GM13976 (cell line): ENCODE results near the gene MTAP.

ENCODE experiments used
- DNase-seq: peaks from one replicate; pipeline ENCODE4 v3.0.0; 2012; ENCODE audit warnings: low spot score
- CTCF ChIP-seq: IDR thresholded peaks from 2 replicates; pipeline ENCODE4 v1.5.1; 2012; ENCODE audit warnings: borderline replicate concordance, mild to moderate bottlenecking; ENCODE audit not compliant: insufficient read depth; ENCODE audit errors: extremely low read depth, missing control alignments, control extremely low read depth
- in situ Hi-C: fragments of 300-500 bp; cut with MboI; formaldehyde crosslinking; loops from one replicate; pipeline ENCODE4 v1.12.0; 2022; ENCODE audit warnings: low sequenced_read_pairs, mixed read lengths, inconsistent platforms; ENCODE audit not compliant: unreplicated experiment

The MTAP gene

GRCh38 chr9:21781656-21782055 is 20.8 kb upstream of the MTAP start:
- no peak for DNase-seq
- no peak for TF ChIP-seq CTCF
- in situ Hi-C loops: loop anchor here (25.0 kb wide), 2 partner anchors 469 to 544 kb away; partner anchors contain the start of genes IFNA14, IFNA17 and IFNA5

- in situ Hi-C loops: loop anchor here (25.0 kb wide), 2 partner anchors 470 to 545 kb away; partner anchors contain the start of genes IFNA14, IFNA17 and IFNA5
- no peak for TF ChIP-seq CTCF
- DNase-seq: no peak
Measured at GRCh38 chr9:21782205-21782604, 20.2 kb upstream of the MTAP start.

DNA sequence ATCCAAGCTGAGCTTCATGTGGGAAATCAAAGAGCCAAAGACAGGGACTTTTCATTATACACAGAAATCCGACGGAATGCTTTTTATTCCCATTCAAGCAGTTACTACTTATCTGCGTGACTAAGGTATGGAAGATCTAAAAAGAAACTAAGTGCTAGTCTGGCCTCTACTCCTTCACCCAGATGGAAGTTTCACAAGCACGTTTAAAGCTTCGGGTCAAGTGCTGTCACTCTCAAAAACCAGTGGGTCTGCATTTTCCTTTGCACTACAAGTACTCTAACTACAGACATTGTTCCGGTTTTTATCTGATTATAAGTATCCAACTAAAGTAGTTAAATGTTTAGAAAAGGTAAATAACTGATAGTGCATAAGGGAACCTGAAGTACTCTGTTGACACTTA is 13.7 kb upstream of the MTAP start:
- no peak for TF ChIP-seq CTCF
- in situ Hi-C loops: loop anchor here (25.0 kb wide), 2 partner anchors 476 to 551 kb away; partner anchors contain the start of genes IFNA14, IFNA17 and IFNA5
- no peak for DNase-seq

DNA sequence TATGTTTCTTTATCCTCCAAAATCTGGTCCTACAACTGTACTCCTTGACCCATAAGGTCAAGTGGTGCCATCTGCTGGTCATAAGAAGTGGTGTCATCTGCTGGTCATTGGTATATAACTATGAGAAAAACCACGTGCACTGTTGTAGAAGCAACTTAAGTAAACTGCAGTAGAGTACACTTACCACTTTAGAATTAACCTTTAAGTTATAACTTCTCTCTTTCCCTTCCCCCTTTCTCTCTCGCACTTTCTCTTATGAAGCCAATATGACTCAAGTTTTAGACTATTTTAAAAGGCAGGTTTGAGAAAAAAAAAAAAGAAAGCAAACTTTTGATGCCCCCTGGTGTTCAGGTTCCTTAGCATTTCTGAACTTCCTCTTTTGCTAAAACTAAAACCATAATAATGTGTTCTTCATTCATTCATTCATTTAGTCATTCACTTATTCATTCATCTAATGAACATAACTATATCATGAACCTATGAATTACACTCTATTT is 12.8 kb upstream of the MTAP start:
- peak; percentile 49 for DNase-seq
- in situ Hi-C loops: loop anchor here (5.0 to 25.0 kb wide), 4 partner anchors 77 to 552 kb away; partner anchors contain the start of genes IFNA14, IFNA17 and IFNA5
- TF ChIP-seq CTCF: peak; percentile 76

DNA sequence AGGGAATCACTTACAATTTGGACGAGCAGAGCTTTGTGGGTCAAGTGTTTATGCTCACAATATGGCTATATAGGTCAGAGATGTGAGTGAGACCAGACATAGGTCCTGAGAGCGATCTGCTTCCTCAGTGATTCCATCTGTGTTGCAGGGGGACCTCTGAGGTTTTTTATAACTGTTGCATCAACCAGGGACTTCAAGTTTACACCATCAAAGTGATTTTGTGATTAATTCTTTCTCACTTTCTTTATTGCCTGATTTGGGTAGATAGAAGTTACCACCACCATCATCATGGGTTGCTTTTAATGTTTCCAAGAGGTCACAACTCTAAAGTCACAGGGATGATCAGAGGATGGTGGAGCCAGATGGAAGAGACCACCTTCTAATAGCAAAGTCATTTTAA is 7.0 kb upstream of the MTAP start:
- in situ Hi-C loops: loop anchor here (10.0 to 25.0 kb wide), 3 partner anchors 331 to 558 kb away; partner anchors contain the start of genes IFNA14, IFNA17 and IFNA5
- TF ChIP-seq CTCF: no peak
- no peak for DNase-seq

DNA sequence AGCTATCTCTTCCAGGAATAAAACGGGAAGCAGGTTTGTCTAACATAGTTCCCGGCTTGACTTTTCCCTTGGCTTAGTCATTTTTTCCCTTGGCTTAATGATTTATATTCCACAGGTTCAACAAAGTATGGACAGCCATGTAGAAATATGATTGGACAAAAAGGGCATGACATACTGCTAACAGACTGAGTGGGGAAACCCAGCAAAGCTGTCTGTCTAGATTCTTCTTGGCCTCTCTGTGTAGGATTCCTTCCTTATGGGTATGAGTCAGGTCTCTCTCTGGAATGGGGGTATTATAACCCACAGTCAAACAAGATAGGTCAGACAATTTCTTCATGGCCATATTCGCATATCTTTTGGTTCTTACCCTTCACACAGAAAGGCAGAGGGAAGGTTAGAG is 5.7 kb upstream of the MTAP start:
- no peak for TF ChIP-seq CTCF
- in situ Hi-C loops: loop anchor here (10.0 to 25.0 kb wide), 3 partner anchors 332 to 559 kb away; partner anchors contain the start of genes IFNA14, IFNA17 and IFNA5
- DNase-seq: no peak
